GM12874 (cell line): Measurements from ENCODE around the gene CNGA3.

Source experiments
- CTCF ChIP-seq: IDR thresholded peaks from 2 replicates; pipeline ENCODE4 v1.5.1; 2011; ENCODE audit warnings: low read depth, mild to moderate bottlenecking, control low read depth, low read length, moderate library complexity; ENCODE audit not compliant: insufficient read depth

The CNGA3 gene

GRCh38 chr2:98334439-98335078 is 11.7 kb upstream of the CNGA3 start:
- no peak for TF ChIP-seq CTCF

GRCh38 chr2:98335271-98335670 is 11.0 kb upstream of the CNGA3 start:
- no peak for TF ChIP-seq CTCF

- no peak for TF ChIP-seq CTCF
Observed at GRCh38 chr2:98341241-98341640, 5.0 kb upstream of the CNGA3 start.

GRCh38 chr2:98343285-98343684 is 3.0 kb upstream of the CNGA3 start:
- no peak for TF ChIP-seq CTCF

GRCh38 chr2:98347298-98348065 is 1.2 kb downstream of the CNGA3 start:
- no peak for TF ChIP-seq CTCF

DNA sequence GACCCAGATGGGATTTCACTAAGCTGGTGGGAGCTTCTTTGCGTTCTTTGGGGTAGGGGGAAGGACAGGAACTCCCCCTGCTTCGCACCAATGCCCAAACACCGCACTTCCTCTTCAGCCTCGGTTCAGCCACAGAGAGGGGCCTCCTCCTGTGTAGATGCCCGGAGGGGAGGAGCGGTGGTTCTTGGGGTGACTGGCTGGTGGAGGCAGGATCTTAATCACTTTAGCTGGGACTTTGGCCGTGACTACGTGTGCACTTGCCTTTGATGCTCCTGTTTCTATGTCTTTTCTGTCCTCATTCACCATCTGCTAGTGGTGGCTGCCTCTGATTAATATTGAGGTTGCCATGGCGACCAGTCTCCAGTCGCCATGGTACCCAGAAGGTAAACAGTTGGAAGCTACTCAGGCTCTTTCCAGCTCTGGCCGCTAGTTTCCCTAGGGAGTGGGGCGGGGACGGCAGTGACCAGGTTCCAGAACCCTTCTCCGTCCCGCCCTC is 1.9 kb downstream of the CNGA3 start:
- no peak for TF ChIP-seq CTCF

GRCh38 chr2:98350411-98350810 is 4.2 kb downstream of the CNGA3 start:
- TF ChIP-seq CTCF: no peak
